T-cell (primary cell): Measurements from ENCODE around the gene ZNHIT6. TPM values are rescaled to one million over a fixed set of nuclear protein-coding genes. Genes with fewer than 3 reads are reported as not detected.
"Not testable (repeated sequence)": the region's sequence is repeated elsewhere in the genome, so short reads cannot be mapped to it uniquely, and the experiment has no call there.

Source experiments
- ATAC-seq, 4 experiments: fragments of 200-7000 bp in 3 of 4; fragments of 150-1000 bp in 1 of 4; cut with Tn5 transposase; replicated peaks in 1 of 4; 1 replicate in 3 of 4; 2 replicates in 1 of 4; pipeline ENCODE4 v1.10.0; 2021; ENCODE audit warnings: moderate library complexity in 3 of 4, mild to moderate bottlenecking in 2 of 4, moderate number of reproducible peaks in 1 of 4
- CTCF ChIA-PET, 2 donors: fragments of 300-600 bp; sonication (Branson Sonifier 250); formaldehyde crosslinking; loops; one replicate each; lab custom pipeline; 2022; ENCODE audit warnings: antibody characterized with exemption in 2 of 2; lab: Charles Lee
- POLR2A ChIA-PET, 2 donors: fragments of 300-600 bp; sonication (Branson Sonifier 250); formaldehyde crosslinking; loops; one replicate each; lab custom pipeline; 2022; ENCODE audit warnings: antibody characterized with exemption in 2 of 2; lab: Charles Lee
- DNase-seq, 35 experiments: peaks; one replicate each; pipeline versions ENCODE4 v3.0.0 to v3.0.0-alpha.2; 2013 to 2023
- H3K27ac ChIP-seq: one replicate; pipeline ENCODE4 v1.5.1; 2013; ENCODE audit warnings: low read length
- H3K27me3 ChIP-seq, 2 experiments: replicated peaks in 1 of 2; 1 replicate in 1 of 2; 2 replicates in 1 of 2; pipeline versions ENCODE4 v1.6.1 to v1.7.0; 2013; ENCODE audit warnings: low read length in 1 of 2, mixed read lengths in 1 of 2; ENCODE audit not compliant: control insufficient read depth in 2 of 2, insufficient read depth in 2 of 2; ENCODE audit errors: extremely low read depth in 1 of 2
- H3K36me3 ChIP-seq, 2 donors: 1 replicate in 1 of 2; 2 replicates in 1 of 2; pipeline versions ENCODE4 v1.6.1 to v1.7.0; 2013; ENCODE audit warnings: low read length in 1 of 2; ENCODE audit not compliant: control insufficient read depth in 2 of 2, insufficient read depth in 1 of 2; ENCODE audit errors: extremely low read depth in 1 of 2
- H3K4me1 ChIP-seq, 2 experiments: 1 replicate in 1 of 2; 2 replicates in 1 of 2; pipeline versions ENCODE4 v1.6.1 to v1.7.0; 2013; ENCODE audit warnings: low read length in 2 of 2, mixed read lengths in 1 of 2; ENCODE audit not compliant: insufficient read depth in 2 of 2, control insufficient read depth in 1 of 2; ENCODE audit errors: extremely low read depth in 1 of 2
- H3K4me3 ChIP-seq, 2 donors: 1 replicate in 1 of 2; 2 replicates in 1 of 2; pipeline versions ENCODE4 v1.5.1 to v1.7.0; 2013; ENCODE audit warnings: mild to moderate bottlenecking in 2 of 2, low read length in 1 of 2, moderate library complexity in 1 of 2; ENCODE audit not compliant: control insufficient read depth in 1 of 2; ENCODE audit errors: extremely low read depth in 1 of 2
- H3K9me3 ChIP-seq: 2 replicates; pipeline ENCODE4 v1.7.0; 2013
- H3K27ac Mint-ChIP-seq, 2 donors: one replicate each; pipeline ENCODE4 v1.8.0; 2020 to 2021; ENCODE audit warnings: mild to moderate bottlenecking in 2 of 2, mixed read lengths in 2 of 2
- H3K27me3 Mint-ChIP-seq, 2 donors: one replicate each; pipeline ENCODE4 v1.8.0; 2021 to 2022; ENCODE audit warnings: mixed read lengths in 2 of 2
- H3K36me3 Mint-ChIP-seq: one replicate; pipeline ENCODE4 v1.8.0; 2021; ENCODE audit warnings: mixed read lengths
- H3K4me1 Mint-ChIP-seq, 3 donors: one replicate each; pipeline ENCODE4 v1.8.0; 2020 to 2022; ENCODE audit warnings: mixed read lengths in 3 of 3, mild to moderate bottlenecking in 1 of 3
- H3K4me3 Mint-ChIP-seq, 3 donors: one replicate each; pipeline ENCODE4 v1.8.0; 2020 to 2022; ENCODE audit warnings: mild to moderate bottlenecking in 3 of 3, mixed read lengths in 3 of 3, moderate library complexity in 3 of 3
- H3K9me3 Mint-ChIP-seq, 3 donors: one replicate each; pipeline ENCODE4 v1.8.0; 2020 to 2022; ENCODE audit warnings: mixed read lengths in 3 of 3
- WGBS: methylation state at CpG from one replicate; pipeline ENCODE4 v1.1.5; 2013; ENCODE audit warnings: missing lambda C conversion rate; ENCODE audit not compliant: insufficient coverage; 5-methylcytosine and 5-hydroxymethylcytosine counted together
- total RNA-seq, 35 experiments: library from RNA in 6 of 35; stranded (reverse) in 6 of 35; fragments of 120-200 nt in 1 of 35; gene quantifications; one replicate each; pipeline versions ENCODE4 v1.2.1 to v1.2.4 and lab custom pipeline; 2013 to 2026

Gene ZNHIT6
- total RNA-seq, 5 donors from 2014 or later (not counting 1 experiment from before 2014, with no cell fraction given) = 17.3 to 21.2 (median 19.2) TPM

DNA sequence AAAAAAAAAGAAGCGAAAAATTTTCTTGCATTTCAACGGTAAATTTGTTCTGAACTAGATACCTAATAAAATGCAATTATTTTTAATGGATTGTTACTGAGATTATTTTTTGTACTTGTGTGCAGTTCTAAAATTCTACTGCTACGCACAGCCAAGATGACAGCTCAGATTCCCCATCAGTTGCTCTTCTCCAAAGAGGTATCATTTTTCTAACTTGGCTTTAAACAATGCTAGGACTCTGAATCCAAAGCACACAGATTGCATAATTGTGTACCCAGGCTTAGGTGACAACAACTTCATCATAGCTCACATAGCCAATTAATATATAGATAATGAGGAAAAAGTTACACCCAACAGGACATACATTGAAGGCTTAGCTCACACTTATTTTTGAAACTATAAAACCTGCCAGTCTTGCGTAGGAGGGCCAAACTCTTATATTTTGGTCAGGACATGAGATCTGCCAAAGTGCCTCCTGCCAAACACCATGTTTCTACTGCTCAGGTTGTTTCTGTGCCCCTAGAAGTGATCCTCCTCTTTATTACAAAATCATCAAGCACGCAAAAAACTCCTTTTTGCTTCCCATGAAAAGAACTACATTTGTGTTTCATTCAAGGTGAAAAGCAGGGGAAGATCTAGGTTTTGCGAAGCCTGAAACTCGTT, 10.6 kb upstream of the ZNHIT6 start:
- no peaks in the 10 kb centered on the region for H3K4me1 ChIP-seq
- Mint-ChIP-seq H3K36me3 (peaks cover 5% of the 10 kb centered on the region), H3K4me3 (no peak overlapping the region), H3K4me1 (no peaks in the 10 kb centered on the region), H3K27me3 (peaks cover 12 to 25% of the 10 kb centered on the region in 2 donors), H3K9me3 (peaks cover 12 to 25% (median 16%) of the 10 kb centered on the region in 3 donors), H3K27ac (no peak overlapping the region)
- no peaks in the 10 kb centered on the region for H3K36me3 ChIP-seq
- ChIA-PET POLR2A (no interaction called here), CTCF (no interaction called here)
- no peaks in the 10 kb centered on the region for H3K9me3 ChIP-seq
- DNase-seq (no peak), ATAC-seq (no peak)
- H3K4me3 ChIP-seq = no peak overlapping the region
- WGBS = 100% methylated on average over 1 of the region's 7 CpGs
- H3K27ac ChIP-seq = no peak overlapping the region
- peaks cover 0 to 3% of the 10 kb centered on the region in 2 experiments for H3K27me3 ChIP-seq

DNA sequence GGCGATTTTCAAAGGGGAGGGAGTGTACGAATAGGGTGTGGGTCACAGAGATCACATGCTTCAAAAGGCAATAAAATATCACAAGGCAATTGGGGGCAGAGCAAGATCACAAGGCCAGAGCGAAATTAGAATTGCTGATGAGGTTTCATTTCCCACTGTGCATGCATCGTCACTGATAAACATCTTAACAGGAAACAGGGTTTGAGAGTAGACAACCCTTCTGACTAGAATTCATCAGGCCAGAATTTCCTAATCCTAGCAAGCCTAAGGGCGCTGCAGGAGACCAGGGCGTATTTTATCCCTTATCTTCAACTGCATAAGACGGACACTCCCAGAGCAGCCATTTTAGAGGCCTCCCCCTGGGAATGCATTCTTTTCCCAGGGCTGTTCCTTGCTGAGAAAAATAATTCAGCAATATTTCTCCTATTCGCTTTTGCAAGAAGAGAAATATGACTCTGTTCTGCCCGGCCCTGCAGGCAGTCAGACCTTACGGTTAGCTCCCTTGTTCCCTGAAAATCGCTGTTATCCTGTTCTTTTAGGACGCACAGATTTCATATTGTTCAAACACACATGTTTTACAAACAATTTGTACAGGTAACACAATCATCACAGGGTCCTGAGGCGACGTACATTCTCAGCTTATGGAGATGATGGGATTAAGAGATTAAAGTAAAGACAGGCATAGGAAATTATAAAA, 6.3 kb upstream of the ZNHIT6 start:
- DNase-seq, H3K4me1 ChIP-seq, H3K4me3 ChIP-seq, POLR2A ChIA-PET, H3K36me3 Mint-ChIP-seq, H3K36me3 ChIP-seq, H3K9me3 ChIP-seq, H3K27ac ChIP-seq, H3K4me3 Mint-ChIP-seq, H3K27ac Mint-ChIP-seq, H3K27me3 ChIP-seq, H3K4me1 Mint-ChIP-seq, CTCF ChIA-PET, ATAC-seq: not testable (repeated sequence)
- Mint-ChIP-seq H3K27me3 (peaks cover 6 to 16% of the 10 kb centered on the region in 2 donors), H3K9me3 (peaks cover 4 to 12% (median 5%) of the 10 kb centered on the region in 3 donors)
- 61% methylated on average over 6 of the region's 14 CpGs for WGBS

DNA sequence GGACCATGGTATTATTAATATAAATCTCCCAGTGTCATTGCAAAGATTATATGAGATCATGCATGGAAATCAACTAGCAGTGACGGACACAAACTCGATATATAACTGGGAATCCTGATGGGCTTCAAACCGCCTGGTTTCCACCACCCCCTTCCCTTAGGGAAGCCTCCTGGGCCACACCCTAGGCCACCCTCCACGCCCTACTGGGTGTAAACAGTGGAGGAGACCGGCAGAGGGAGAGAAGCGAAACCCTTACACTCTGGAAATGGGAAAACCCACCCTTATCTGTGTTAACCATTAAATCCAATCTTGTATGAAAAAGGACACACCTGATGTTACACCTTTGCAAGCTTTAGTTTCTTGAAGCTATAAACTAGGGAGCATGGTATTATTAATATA, 595 bp upstream of the ZNHIT6 start:
- H3K27me3 ChIP-seq = no peaks in the 10 kb centered on the region
- Mint-ChIP-seq H3K27ac (no peak overlapping the region), H3K27me3 (peaks cover 0 to 4% of the 10 kb centered on the region in 2 donors), H3K4me3 (no peak overlapping the region), H3K36me3 (peaks cover 24% of the 10 kb centered on the region), H3K4me1 (peaks cover 0 to 29% (median 22%) of the 10 kb centered on the region in 3 donors), H3K9me3 (no peaks in the 10 kb centered on the region)
- WGBS = no CpG with 5 or more reads among the region's 6 CpGs
- CTCF ChIA-PET = interaction anchor here (0.6 to 1.3 kb wide), 7 partner anchors 10 to 764 kb away, joined by 3 to 6 read pairs (median 3); no protein-coding TSS in a partner anchor
- no peaks in the 10 kb centered on the region for H3K9me3 ChIP-seq
- ATAC-seq = no peak
- DNase-seq = no peak
- peak overlapping the region; percentile 98 to 99 for H3K4me3 ChIP-seq
- H3K27ac ChIP-seq = peak overlapping the region; percentile 87
- POLR2A ChIA-PET = interaction anchor here (0.6 to 1.3 kb wide), 4 partner anchors 434 to 778 kb away, joined by 3 to 4 read pairs (median 3); partner anchors contain the start of gene C1orf52 (in 1 of the 2)
- peaks cover 0 to 13% of the 10 kb centered on the region in 2 donors for H3K36me3 ChIP-seq
- peaks cover 11% of the 10 kb centered on the region in 2 experiments for H3K4me1 ChIP-seq

DNA sequence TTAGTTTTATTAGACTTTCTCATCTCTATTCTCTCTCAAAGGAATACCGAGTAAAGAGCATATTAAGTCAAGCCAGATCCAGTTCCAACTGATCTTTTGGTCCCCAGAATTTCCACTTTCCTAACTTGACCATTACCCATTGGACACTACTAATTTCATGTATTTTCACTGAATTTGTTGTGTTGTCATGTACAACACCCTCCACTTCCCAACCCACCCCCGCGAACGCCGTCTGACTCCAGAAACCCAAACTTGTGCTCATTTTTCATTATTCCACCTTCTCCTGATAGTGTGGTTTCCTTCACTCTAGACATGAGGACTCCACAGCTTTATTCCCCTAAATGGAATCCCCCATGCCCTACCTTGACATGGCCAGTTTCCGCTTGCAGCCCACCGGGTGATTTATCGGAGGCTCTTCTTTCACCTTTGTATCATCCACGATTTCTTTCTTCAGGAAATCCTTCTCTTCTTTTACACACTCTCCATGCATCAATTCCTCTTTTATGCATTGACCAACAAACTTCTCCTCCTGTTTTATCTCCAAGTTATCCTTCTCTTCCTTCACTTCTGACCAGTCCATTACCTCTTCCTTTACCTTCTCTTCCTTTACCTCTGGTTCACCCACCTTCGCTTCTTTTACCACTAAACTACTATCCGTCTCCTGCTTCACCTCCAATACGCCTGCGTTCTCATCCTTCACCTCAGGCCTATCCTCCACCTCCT, 805 bp downstream of the ZNHIT6 start:
- Histone ChIP-seq H3K9me3 (no peaks in the 10 kb centered on the region), H3K27ac (peak overlapping the region; percentile 87), H3K4me3 (peak overlapping the region; percentile 98 to 99), H3K36me3 (peaks cover 0 to 22% of the 10 kb centered on the region in 2 donors), H3K27me3 (no peaks in the 10 kb centered on the region), H3K4me1 (peaks cover 11% of the 10 kb centered on the region in 2 experiments)
- H3K4me1 Mint-ChIP-seq = peaks cover 4 to 40% (median 33%) of the 10 kb centered on the region in 3 donors
- WGBS = 3% methylated on average over 8 of the region's 13 CpGs
- DNase-seq (peak in 1 of 35 experiments; percentile 20), ATAC-seq (peak in 3 of 4 experiments; percentile 11 to 22 (median 13))
- ChIA-PET CTCF (interaction anchor here (0.6 to 1.3 kb wide), 7 partner anchors 10 to 1405 kb away, joined by 3 to 6 read pairs (median 4); no protein-coding TSS in a partner anchor), POLR2A (interaction anchor here in 1 of 2 donors (0.5 to 1.0 kb wide), 2 partner anchors 10 to 763 kb away, joined by 3 read pairs; no protein-coding TSS in a partner anchor)
- H3K36me3 Mint-ChIP-seq = peaks cover 30% of the 10 kb centered on the region
- H3K27me3 Mint-ChIP-seq = no peaks in the 10 kb centered on the region
- no peaks in the 10 kb centered on the region for H3K9me3 Mint-ChIP-seq
- H3K27ac Mint-ChIP-seq = no peak overlapping the region
- no peak overlapping the region for H3K4me3 Mint-ChIP-seq

DNA sequence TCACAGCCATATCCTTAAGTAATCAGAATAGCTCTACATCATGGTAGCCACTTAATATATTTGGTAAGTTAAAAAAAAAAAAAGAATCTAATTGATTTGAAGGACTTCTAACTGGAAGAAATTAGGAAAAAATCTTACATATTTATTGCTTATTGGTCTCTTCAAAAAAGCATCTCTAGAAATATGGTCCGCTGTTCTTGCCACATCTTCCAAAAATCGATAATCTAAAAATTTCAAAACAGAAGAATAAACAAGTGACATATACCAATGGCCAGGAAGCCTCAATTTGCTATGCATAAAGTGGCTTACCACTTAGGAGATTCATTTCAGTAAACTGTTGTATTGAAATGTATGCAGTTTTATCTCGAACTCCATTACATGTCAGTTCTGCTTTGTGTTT, 2.3 kb downstream of the ZNHIT6 start:
- Histone ChIP-seq H3K36me3 (peaks cover 5 to 33% of the 10 kb centered on the region in 2 donors), H3K27ac (no peak overlapping the region), H3K4me1 (peaks cover 11% of the 10 kb centered on the region in 2 experiments), H3K4me3 (no peak overlapping the region), H3K27me3 (no peaks in the 10 kb centered on the region), H3K9me3 (no peaks in the 10 kb centered on the region)
- ATAC-seq = no peak
- H3K27me3 Mint-ChIP-seq = no peaks in the 10 kb centered on the region
- POLR2A ChIA-PET = interaction anchor here (0.5 to 0.6 kb wide), 2 partner anchors 11 to 438 kb away, joined by 3 read pairs; no protein-coding TSS in a partner anchor
- H3K4me3 Mint-ChIP-seq = peak overlapping the region; percentile 21 to 55 (median 32)
- peaks cover 5 to 42% (median 35%) of the 10 kb centered on the region in 3 donors for H3K4me1 Mint-ChIP-seq
- H3K27ac Mint-ChIP-seq = no peak overlapping the region
- H3K36me3 Mint-ChIP-seq = peaks cover 42% of the 10 kb centered on the region
- DNase-seq = no peak
- no peaks in the 10 kb centered on the region for H3K9me3 Mint-ChIP-seq
- CTCF ChIA-PET = interaction anchor here in 1 of 2 donors (0.6 kb wide), 1 partner anchor 1290 kb away, joined by 8 read pairs; no protein-coding TSS in a partner anchor
- 100% methylated on average over 1 of the region's 3 CpGs for WGBS
